H9 (cell line): ENCODE measurements around the gene TBCB. TPM values are rescaled to one million over a fixed set of nuclear protein-coding genes. Genes with fewer than 3 reads are reported as not detected.

Source experiments
- DNase-seq: peaks from one replicate; pipeline ENCODE4 v3.0.0-alpha.2; 2017
- H2AFZ ChIP-seq: one replicate; pipeline ENCODE4 v1.6.1; 2013; ENCODE audit warnings: mild to moderate bottlenecking, low read length, control low read depth, moderate library complexity
- H2AK5ac ChIP-seq: 2 replicates; pipeline ENCODE4 v1.6.1; 2013; ENCODE audit warnings: low read length, control low read depth, mixed read lengths; ENCODE audit not compliant: insufficient read length
- H2BK120ac ChIP-seq: one replicate; pipeline ENCODE4 v1.6.1; 2013; ENCODE audit warnings: low read depth, mild to moderate bottlenecking, low read length, control low read depth, inconsistent platforms; ENCODE audit not compliant: poor library complexity, severe bottlenecking
- H2BK12ac ChIP-seq: 2 replicates; pipeline ENCODE4 v1.6.1; 2013; ENCODE audit warnings: low read length, control low read depth, mixed read lengths, low read depth; ENCODE audit not compliant: insufficient read length
- H2BK15ac ChIP-seq: 2 replicates; pipeline ENCODE4 v1.6.1; 2013; ENCODE audit warnings: low read depth, low read length, control low read depth
- H2BK20ac ChIP-seq: one replicate; pipeline ENCODE4 v1.6.1; 2013; ENCODE audit warnings: low read depth, mild to moderate bottlenecking, low read length, control low read depth, inconsistent platforms; ENCODE audit not compliant: poor library complexity, severe bottlenecking
- H2BK5ac ChIP-seq: 2 replicates; pipeline ENCODE4 v1.6.1; 2013; ENCODE audit warnings: low read length, control low read depth, mixed read lengths; ENCODE audit not compliant: insufficient read length
- H3K14ac ChIP-seq: 2 replicates; pipeline ENCODE4 v1.6.1; 2013; ENCODE audit warnings: low read length, control low read depth; ENCODE audit not compliant: insufficient read depth
- H3K18ac ChIP-seq: 2 replicates; pipeline ENCODE4 v1.6.1; 2013; ENCODE audit warnings: low read depth, mild to moderate bottlenecking, mixed read lengths, low read length, control low read depth; ENCODE audit not compliant: insufficient read length
- H3K23ac ChIP-seq: 2 replicates; pipeline ENCODE4 v1.6.1; 2013; ENCODE audit warnings: low read length, control low read depth, mixed read lengths, low read depth; ENCODE audit not compliant: insufficient read length
- H3K23me2 ChIP-seq: 2 replicates; pipeline ENCODE4 v1.6.1; 2013; ENCODE audit warnings: low read depth, mild to moderate bottlenecking, mixed read lengths, low read length, control low read depth; ENCODE audit not compliant: insufficient read length, poor library complexity, severe bottlenecking
- H3K27ac ChIP-seq: 2 replicates; pipeline ENCODE4 v1.5.1; 2013; ENCODE audit warnings: low read length, control low read depth, mixed read lengths, low read depth; ENCODE audit not compliant: insufficient read length
- H3K27me3 ChIP-seq: 2 replicates; pipeline ENCODE4 v1.6.1; 2013; ENCODE audit warnings: low read length, control low read depth, inconsistent platforms; ENCODE audit not compliant: insufficient read depth
- H3K4ac ChIP-seq: 2 replicates; pipeline ENCODE4 v1.6.1; 2013; ENCODE audit warnings: low read depth, mild to moderate bottlenecking, control low read depth, inconsistent platforms, low read length, moderate library complexity
- H3K4me1 ChIP-seq: 2 replicates; pipeline ENCODE4 v1.6.1; 2013; ENCODE audit warnings: low read length, control low read depth, inconsistent platforms; ENCODE audit not compliant: insufficient read depth
- H3K4me2 ChIP-seq: 2 replicates; pipeline ENCODE4 v1.6.1; 2013; ENCODE audit warnings: low read length, control low read depth, mixed read lengths; ENCODE audit not compliant: insufficient read length, insufficient read depth
- H3K56ac ChIP-seq: 2 replicates; pipeline ENCODE4 v1.6.1; 2013; ENCODE audit warnings: low read depth, mild to moderate bottlenecking, mixed read lengths, low read length, control low read depth; ENCODE audit not compliant: insufficient read length
- H3K79me1 ChIP-seq: 2 replicates; pipeline ENCODE4 v1.6.1; 2013; ENCODE audit warnings: low read depth, mild to moderate bottlenecking, moderate library complexity, low read length, control low read depth, inconsistent platforms; ENCODE audit not compliant: insufficient read depth, poor library complexity, severe bottlenecking
- H3K79me2 ChIP-seq: 2 replicates; pipeline ENCODE4 v1.6.1; 2013; ENCODE audit warnings: low read length, control low read depth, inconsistent platforms; ENCODE audit not compliant: insufficient read depth
- H3K9ac ChIP-seq: 2 replicates; pipeline ENCODE4 v1.6.1; 2013; ENCODE audit warnings: low read length, control low read depth, mixed read lengths; ENCODE audit not compliant: insufficient read length; ENCODE audit errors: extremely low read depth
- H3K9me3 ChIP-seq: one replicate; pipeline ENCODE4 v1.6.1; 2013; ENCODE audit warnings: low read depth, low read length, inconsistent platforms; ENCODE audit not compliant: control insufficient read depth
- H3T11ph ChIP-seq: one replicate; pipeline ENCODE4 v1.6.1; 2013; ENCODE audit warnings: mild to moderate bottlenecking, low read length, control low read depth, inconsistent platforms
- H4K20me1 ChIP-seq: one replicate; pipeline ENCODE4 v1.6.1; 2013; ENCODE audit not compliant: control insufficient read depth, insufficient read length, insufficient read depth
- H4K5ac ChIP-seq: 2 replicates; pipeline ENCODE4 v1.6.1; 2013; ENCODE audit warnings: low read depth, mild to moderate bottlenecking, mixed read lengths, low read length, control low read depth; ENCODE audit not compliant: insufficient read length
- H4K8ac ChIP-seq: replicated peaks from 2 replicates; pipeline ENCODE4 v1.6.1; 2013; ENCODE audit warnings: low read length, control low read depth, mixed read lengths, low read depth; ENCODE audit not compliant: insufficient read length
- H4K91ac ChIP-seq: 2 replicates; pipeline ENCODE4 v1.6.1; 2013; ENCODE audit warnings: low read depth, mild to moderate bottlenecking, moderate library complexity, mixed read lengths, low read length, control low read depth; ENCODE audit not compliant: insufficient read length
- H3K27ac Mint-ChIP-seq, 3 experiments: 2 replicates in 2 of 3; 3 replicates in 1 of 3; pipeline ENCODE4 v1.8.0; 2020 to 2021; ENCODE audit warnings: mixed read lengths in 3 of 3, mild to moderate bottlenecking in 1 of 3, moderate library complexity in 1 of 3
- H3K27me3 Mint-ChIP-seq: 2 replicates; pipeline ENCODE4 v1.8.0; 2021; ENCODE audit warnings: low read depth, mild to moderate bottlenecking, moderate library complexity, mixed read lengths
- H3K36me3 Mint-ChIP-seq, 3 experiments: 2 replicates in 2 of 3; 3 replicates in 1 of 3; pipeline ENCODE4 v1.8.0; 2020 to 2021; ENCODE audit warnings: low read depth in 3 of 3, mixed read lengths in 3 of 3; ENCODE audit not compliant: insufficient read depth in 1 of 3
- H3K4me1 Mint-ChIP-seq, 2 experiments: 2 replicates each; pipeline ENCODE4 v1.8.0; 2020; ENCODE audit warnings: mixed read lengths in 2 of 2
- H3K4me3 Mint-ChIP-seq, 2 experiments: 2 replicates in 1 of 2; 3 replicates in 1 of 2; pipeline ENCODE4 v1.8.0; 2020 to 2021; ENCODE audit warnings: mild to moderate bottlenecking in 2 of 2, mixed read lengths in 2 of 2, moderate library complexity in 1 of 2
- H3K9me3 Mint-ChIP-seq, 2 experiments: 2 replicates in 1 of 2; 3 replicates in 1 of 2; pipeline ENCODE4 v1.8.0; 2020; ENCODE audit warnings: mild to moderate bottlenecking in 2 of 2, mixed read lengths in 2 of 2, moderate library complexity in 1 of 2
- WGBS: extraction: QIAGEN DNeasy Blood & Tissue Kit; methylation state at CpG from one replicate; pipeline ENCODE4 v1.1.7; 2013; ENCODE audit warnings: missing lambda C conversion rate, low lambda C conversion rate, mixed read lengths; ENCODE audit not compliant: insufficient read length; ENCODE audit errors: extremely low coverage; 5-methylcytosine and 5-hydroxymethylcytosine counted together
- total RNA-seq: library from RNA; stranded (reverse); gene quantifications from 2 replicates; pipeline ENCODE4 v1.2.1, GENCODE V29; 2021
- TF ChIP-seq, protein P1 (sequence below): fragments of 200-600 bp; sonication (generic); conservative IDR thresholded peaks from 3 replicates; pipeline ENCODE4 v1.8.0; 2021; ENCODE audit warnings: antibody characterized with exemption, mild to moderate bottlenecking

The TBCB gene
- total RNA-seq, 1 experiment from 2014 or later = 216 TPM

DNA sequence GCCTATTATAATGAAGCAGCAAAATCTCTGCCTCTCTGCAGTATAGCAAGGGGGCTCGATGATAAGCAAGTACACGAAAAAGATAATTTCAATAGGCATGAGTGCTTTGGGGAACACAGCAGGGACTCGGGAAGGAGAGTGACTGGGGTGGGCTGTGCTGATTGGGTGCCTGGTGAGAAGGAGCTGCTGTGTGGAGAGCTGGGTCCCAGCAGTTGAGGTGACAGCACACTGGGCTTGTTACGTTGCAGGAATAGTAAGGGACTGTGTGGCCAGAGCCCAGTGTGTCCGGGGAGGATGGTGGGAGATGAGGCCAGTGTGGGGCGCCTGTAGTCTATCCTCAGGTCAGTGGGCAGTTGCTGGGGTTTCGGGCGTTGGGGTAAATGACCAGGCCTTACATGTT is 43.2 kb upstream of the TBCB start:
- Mint-ChIP-seq H3K4me3 (no peak overlapping the region), H3K27me3 (no peaks in the 10 kb centered on the region), H3K4me1 (no peaks in the 10 kb centered on the region), H3K27ac (no peak overlapping the region), H3K9me3 (peaks cover 0 to 3% of the 10 kb centered on the region in 2 experiments; a peak in 2 of 5 replicates), H3K36me3 (peaks cover 55 to 81% (median 69%) of the 10 kb centered on the region in 3 experiments)
- Histone ChIP-seq H2BK5ac (no peak overlapping the region), H2BK15ac (no peak overlapping the region), H3K4me1 (no peaks in the 10 kb centered on the region), H2BK20ac (no peak overlapping the region), H3K4ac (no peak overlapping the region), H2AK5ac (no peak overlapping the region), H3K23me2 (no peaks in the 10 kb centered on the region), H3K9ac (no peak overlapping the region), H3K14ac (no peak overlapping the region), H3K79me2 (no peaks in the 10 kb centered on the region), H4K5ac (no peak overlapping the region), H3K4me2 (no peak overlapping the region), H3K56ac (no peak overlapping the region), H4K20me1 (peaks cover 4% of the 10 kb centered on the region), H3T11ph (no peak overlapping the region), H3K27ac (no peak overlapping the region), H4K8ac (no peak overlapping the region), H2BK120ac (no peak overlapping the region), H3K18ac (no peak overlapping the region), H3K9me3 (no peaks in the 10 kb centered on the region), H2AFZ (no peak overlapping the region), H3K27me3 (no peaks in the 10 kb centered on the region), H2BK12ac (no peak overlapping the region), H4K91ac (no peak overlapping the region), H3K23ac (no peak overlapping the region), H3K79me1 (no peaks in the 10 kb centered on the region)
- TF ChIP-seq, protein P1, sequence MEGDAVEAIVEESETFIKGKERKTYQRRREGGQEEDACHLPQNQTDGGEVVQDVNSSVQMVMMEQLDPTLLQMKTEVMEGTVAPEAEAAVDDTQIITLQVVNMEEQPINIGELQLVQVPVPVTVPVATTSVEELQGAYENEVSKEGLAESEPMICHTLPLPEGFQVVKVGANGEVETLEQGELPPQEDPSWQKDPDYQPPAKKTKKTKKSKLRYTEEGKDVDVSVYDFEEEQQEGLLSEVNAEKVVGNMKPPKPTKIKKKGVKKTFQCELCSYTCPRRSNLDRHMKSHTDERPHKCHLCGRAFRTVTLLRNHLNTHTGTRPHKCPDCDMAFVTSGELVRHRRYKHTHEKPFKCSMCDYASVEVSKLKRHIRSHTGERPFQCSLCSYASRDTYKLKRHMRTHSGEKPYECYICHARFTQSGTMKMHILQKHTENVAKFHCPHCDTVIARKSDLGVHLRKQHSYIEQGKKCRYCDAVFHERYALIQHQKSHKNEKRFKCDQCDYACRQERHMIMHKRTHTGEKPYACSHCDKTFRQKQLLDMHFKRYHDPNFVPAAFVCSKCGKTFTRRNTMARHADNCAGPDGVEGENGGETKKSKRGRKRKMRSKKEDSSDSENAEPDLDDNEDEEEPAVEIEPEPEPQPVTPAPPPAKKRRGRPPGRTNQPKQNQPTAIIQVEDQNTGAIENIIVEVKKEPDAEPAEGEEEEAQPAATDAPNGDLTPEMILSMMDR = no peak
- DNase-seq = no peak
- no CpG with 5 or more reads among the region's 8 CpGs for WGBS
